HepG2 (cell line): ENCODE results near the gene VAMP5. TPM values are rescaled to one million over a fixed set of nuclear protein-coding genes. Genes with fewer than 3 reads are reported as not detected.

Source experiments
- ARID2 ChIP-seq: sonication (generic); formaldehyde crosslinking; IDR thresholded peaks from 2 replicates; pipeline ENCODE4 v1.8.1; 2022; ENCODE audit warnings: mild to moderate bottlenecking, missing genetic modification reagents, borderline replicate concordance
- CREM ChIP-seq, 2 experiments: sonication (generic) in 1 of 2; formaldehyde crosslinking in 1 of 2; IDR thresholded peaks; 2 replicates each; pipeline versions ENCODE4 v1.4.0 to v1.6.1; 2016 to 2020; ENCODE audit warnings: antibody characterized with exemption in 1 of 2, mild to moderate bottlenecking in 1 of 2, missing genetic modification reagents in 1 of 2
- GLI4 ChIP-seq: sonication (generic); formaldehyde crosslinking; IDR thresholded peaks from 2 replicates; pipeline ENCODE4 v1.5.1; 2020; ENCODE audit warnings: missing genetic modification reagents, mild to moderate bottlenecking, moderate library complexity, borderline replicate concordance
- HOXD1 ChIP-seq: sonication (generic); formaldehyde crosslinking; IDR thresholded peaks from 2 replicates; pipeline ENCODE4 v1.5.0; 2020; ENCODE audit warnings: missing genetic modification reagents
- KDM1A ChIP-seq: IDR thresholded peaks from 2 replicates; pipeline ENCODE4 v1.6.1; 2016; ENCODE audit warnings: missing compliant biosample characterization
- MIER3 ChIP-seq: IDR thresholded peaks from 2 replicates; pipeline ENCODE4 v1.6.1; 2016; ENCODE audit warnings: missing compliant biosample characterization, borderline replicate concordance
- NONO ChIP-seq, 2 experiments: fragments of 450-650 bp in 1 of 2; sonication (generic) in 1 of 2; formaldehyde crosslinking in 1 of 2; IDR thresholded peaks in 1 of 2; conservative IDR thresholded peaks in 1 of 2; 2 replicates each; pipeline versions ENCODE4 v1.6.1 to v1.8.0; 2017 to 2022; ENCODE audit warnings: mild to moderate bottlenecking in 1 of 2, missing genetic modification reagents in 1 of 2, moderate library complexity in 1 of 2
- PAWR ChIP-seq: sonication (generic); formaldehyde crosslinking; IDR thresholded peaks from 2 replicates; pipeline ENCODE4 v1.4.0; 2020; ENCODE audit warnings: missing genetic modification reagents, mild to moderate bottlenecking, borderline replicate concordance
- U2AF2 ChIP-seq: fragments of 200-400 bp; formaldehyde crosslinking; IDR thresholded peaks from 2 replicates; pipeline ENCODE4 v1.6.1; 2017; ENCODE audit warnings: low read depth, mild to moderate bottlenecking, low read length
- XRCC5 ChIP-seq: fragments of 200-400 bp; formaldehyde crosslinking; optimal IDR thresholded peaks from 2 replicates; pipeline ENCODE3; 2017; ENCODE audit warnings: mild to moderate bottlenecking, low read length
- ZC3H13 ChIP-seq: sonication (generic); formaldehyde crosslinking; IDR thresholded peaks from 2 replicates; pipeline ENCODE4 v1.8.1; 2023; ENCODE audit warnings: mild to moderate bottlenecking, missing genetic modification reagents, moderate library complexity
- ZIK1 ChIP-seq: sonication (generic); formaldehyde crosslinking; IDR thresholded peaks from 2 replicates; pipeline ENCODE4 v1.5.0; 2020; ENCODE audit warnings: mild to moderate bottlenecking, low read depth, missing genetic modification reagents, borderline replicate concordance
- ZNF24 ChIP-seq: fragments of 450-650 bp; IDR thresholded peaks from 2 replicates; pipeline ENCODE4 v1.6.1; 2017; ENCODE audit warnings: antibody characterized with exemption, mild to moderate bottlenecking
- ZNF354B ChIP-seq: sonication (generic); formaldehyde crosslinking; IDR thresholded peaks from 2 replicates; pipeline ENCODE4 v1.8.0; 2022; ENCODE audit warnings: mild to moderate bottlenecking, missing genetic modification reagents
- polyA plus RNA-seq, 8 experiments: library from polyadenylated mRNA; depleted of rRNA in 3 of 8; stranded (reverse) in 7 of 8; unstranded in 1 of 8; fragments of >200 nt; fragmentation: Illumina TruSeq in 4 of 8; extraction: Trizol in 4 of 8; gene quantifications; 2 replicates each; pipeline versions ENCODE4 v1.2.1 to v1.2.3, GENCODE V29; 2011 to 2016; ENCODE audit warnings: low read depth in 4 of 8, missing spikeins in 1 of 8, mixed read lengths in 1 of 8; ENCODE audit not compliant: insufficient read depth in 1 of 8
- total RNA-seq, 5 experiments: library from RNA; depleted of rRNA; stranded (reverse); fragments of >200 nt; fragmentation: Illumina TruSeq; extraction: Trizol; gene quantifications; 2 replicates each; pipeline ENCODE4 v1.2.3, GENCODE V29; 2016; ENCODE audit warnings: low read depth in 1 of 5
- TF ChIP-seq, protein P1 (sequence below): sonication (generic); formaldehyde crosslinking; conservative IDR thresholded peaks from 2 replicates; pipeline ENCODE4 v1.4.0; 2020; ENCODE audit warnings: missing genetic modification reagents
- TF ChIP-seq, protein P2 (sequence below): sonication (generic); formaldehyde crosslinking; IDR thresholded peaks from 2 replicates; pipeline ENCODE4 v1.9.0; 2021; ENCODE audit warnings: missing genetic modification reagents, borderline replicate concordance
- TF ChIP-seq, protein P3 (sequence below): sonication (generic); formaldehyde crosslinking; IDR thresholded peaks from 2 replicates; pipeline ENCODE4 v1.5.0; 2020; ENCODE audit warnings: missing genetic modification reagents
- TF ChIP-seq, protein P4 (sequence below): sonication (generic); formaldehyde crosslinking; IDR thresholded peaks from 2 replicates; pipeline ENCODE4 v1.4.0; 2020; ENCODE audit warnings: mild to moderate bottlenecking, missing genetic modification reagents, borderline replicate concordance

Gene VAMP5
- total and polyA plus RNA-seq, 2 of the 13 experiments (the other 11 are each of a cell fraction or from before 2014, with no cell fraction given): 7.2 to 56.7 TPM

DNA sequence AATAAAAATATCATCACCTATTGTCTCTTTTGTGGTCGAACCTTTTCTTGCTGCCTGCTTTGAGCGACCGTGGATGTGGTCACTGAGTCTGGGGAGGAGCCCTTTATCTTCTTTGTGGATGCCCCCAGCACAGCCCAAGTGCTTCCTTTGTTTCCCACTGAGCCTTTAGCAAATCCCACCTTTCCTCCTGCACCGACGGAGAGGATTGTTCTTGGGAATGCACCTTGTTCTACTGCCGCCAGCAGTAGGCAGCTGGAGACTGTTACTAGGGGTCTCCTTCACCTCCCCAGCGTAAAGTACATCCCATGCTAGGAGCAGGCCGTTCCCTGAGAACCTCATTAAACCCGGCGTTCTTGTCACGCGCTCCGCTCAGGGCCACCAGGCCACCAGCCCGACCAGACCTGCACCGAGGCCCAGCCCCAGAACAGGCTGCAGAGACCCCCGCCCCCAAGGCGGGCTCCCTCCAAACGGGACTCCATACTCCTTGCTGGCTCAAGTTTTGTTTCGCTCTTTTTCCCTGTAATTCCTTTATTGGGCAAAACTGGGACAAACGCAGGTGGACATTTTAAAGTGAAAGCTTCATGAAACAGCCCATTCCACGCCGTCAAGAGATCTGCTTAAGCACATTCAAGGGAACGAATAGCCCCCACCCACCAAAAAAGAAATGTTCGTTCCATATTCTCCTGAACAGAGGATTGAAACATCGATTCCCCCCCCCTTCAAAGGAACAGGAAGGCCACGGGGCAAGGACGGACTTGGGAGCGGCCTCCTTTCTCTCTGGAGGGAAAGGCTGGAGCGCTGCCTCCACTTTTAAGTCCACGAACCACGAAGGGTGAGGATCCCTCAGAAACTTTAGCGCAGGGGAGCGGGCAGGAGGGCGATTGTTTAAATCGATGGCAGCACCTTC is 46.4 kb upstream of the VAMP5 start (continued):
- no peak for TF ChIP-seq NONO (IDR thresholded peaks at IDR 0.05)
- no peak for TF ChIP-seq NONO (CRISPR knock-in tag; conservative IDR thresholded peaks at IDR 0.05)
- peak; percentile 56; the same call in 1 of the 2 replicates for TF ChIP-seq MIER3 (CRISPR knock-in tag)
- TF ChIP-seq ZNF24: no peak
- TF ChIP-seq ARID2: no peak
- peak; percentile 43 for TF ChIP-seq HOXD1 (CRISPR knock-in tag)
- TF ChIP-seq, protein P1, sequence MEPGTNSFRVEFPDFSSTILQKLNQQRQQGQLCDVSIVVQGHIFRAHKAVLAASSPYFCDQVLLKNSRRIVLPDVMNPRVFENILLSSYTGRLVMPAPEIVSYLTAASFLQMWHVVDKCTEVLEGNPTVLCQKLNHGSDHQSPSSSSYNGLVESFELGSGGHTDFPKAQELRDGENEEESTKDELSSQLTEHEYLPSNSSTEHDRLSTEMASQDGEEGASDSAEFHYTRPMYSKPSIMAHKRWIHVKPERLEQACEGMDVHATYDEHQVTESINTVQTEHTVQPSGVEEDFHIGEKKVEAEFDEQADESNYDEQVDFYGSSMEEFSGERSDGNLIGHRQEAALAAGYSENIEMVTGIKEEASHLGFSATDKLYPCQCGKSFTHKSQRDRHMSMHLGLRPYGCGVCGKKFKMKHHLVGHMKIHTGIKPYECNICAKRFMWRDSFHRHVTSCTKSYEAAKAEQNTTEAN (CRISPR knock-in tag): no peak
- peak; percentile 76 for TF ChIP-seq XRCC5
- no peak for TF ChIP-seq KDM1A (CRISPR knock-in tag)
- TF ChIP-seq, protein P2, sequence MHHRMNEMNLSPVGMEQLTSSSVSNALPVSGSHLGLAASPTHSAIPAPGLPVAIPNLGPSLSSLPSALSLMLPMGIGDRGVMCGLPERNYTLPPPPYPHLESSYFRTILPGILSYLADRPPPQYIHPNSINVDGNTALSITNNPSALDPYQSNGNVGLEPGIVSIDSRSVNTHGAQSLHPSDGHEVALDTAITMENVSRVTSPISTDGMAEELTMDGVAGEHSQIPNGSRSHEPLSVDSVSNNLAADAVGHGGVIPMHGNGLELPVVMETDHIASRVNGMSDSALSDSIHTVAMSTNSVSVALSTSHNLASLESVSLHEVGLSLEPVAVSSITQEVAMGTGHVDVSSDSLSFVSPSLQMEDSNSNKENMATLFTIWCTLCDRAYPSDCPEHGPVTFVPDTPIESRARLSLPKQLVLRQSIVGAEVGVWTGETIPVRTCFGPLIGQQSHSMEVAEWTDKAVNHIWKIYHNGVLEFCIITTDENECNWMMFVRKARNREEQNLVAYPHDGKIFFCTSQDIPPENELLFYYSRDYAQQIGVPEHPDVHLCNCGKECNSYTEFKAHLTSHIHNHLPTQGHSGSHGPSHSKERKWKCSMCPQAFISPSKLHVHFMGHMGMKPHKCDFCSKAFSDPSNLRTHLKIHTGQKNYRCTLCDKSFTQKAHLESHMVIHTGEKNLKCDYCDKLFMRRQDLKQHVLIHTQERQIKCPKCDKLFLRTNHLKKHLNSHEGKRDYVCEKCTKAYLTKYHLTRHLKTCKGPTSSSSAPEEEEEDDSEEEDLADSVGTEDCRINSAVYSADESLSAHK (CRISPR knock-in tag): no peak
- TF ChIP-seq, protein P3, sequence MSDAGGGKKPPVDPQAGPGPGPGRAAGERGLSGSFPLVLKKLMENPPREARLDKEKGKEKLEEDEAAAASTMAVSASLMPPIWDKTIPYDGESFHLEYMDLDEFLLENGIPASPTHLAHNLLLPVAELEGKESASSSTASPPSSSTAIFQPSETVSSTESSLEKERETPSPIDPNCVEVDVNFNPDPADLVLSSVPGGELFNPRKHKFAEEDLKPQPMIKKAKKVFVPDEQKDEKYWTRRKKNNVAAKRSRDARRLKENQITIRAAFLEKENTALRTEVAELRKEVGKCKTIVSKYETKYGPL: no peak
- 0 out of 2 replicates have a peak, but pooled peaks have one; percentile 9 for TF ChIP-seq CREM (IDR thresholded peaks at IDR 0.05)
- no peak for TF ChIP-seq CREM (CRISPR knock-in tag; IDR thresholded peaks at IDR 0.05)
- TF ChIP-seq ZNF354B (CRISPR knock-in tag): no peak
- no peak; the same call in 1 of the 2 replicates for TF ChIP-seq ZC3H13 (CRISPR knock-in tag)
- TF ChIP-seq, protein P4, sequence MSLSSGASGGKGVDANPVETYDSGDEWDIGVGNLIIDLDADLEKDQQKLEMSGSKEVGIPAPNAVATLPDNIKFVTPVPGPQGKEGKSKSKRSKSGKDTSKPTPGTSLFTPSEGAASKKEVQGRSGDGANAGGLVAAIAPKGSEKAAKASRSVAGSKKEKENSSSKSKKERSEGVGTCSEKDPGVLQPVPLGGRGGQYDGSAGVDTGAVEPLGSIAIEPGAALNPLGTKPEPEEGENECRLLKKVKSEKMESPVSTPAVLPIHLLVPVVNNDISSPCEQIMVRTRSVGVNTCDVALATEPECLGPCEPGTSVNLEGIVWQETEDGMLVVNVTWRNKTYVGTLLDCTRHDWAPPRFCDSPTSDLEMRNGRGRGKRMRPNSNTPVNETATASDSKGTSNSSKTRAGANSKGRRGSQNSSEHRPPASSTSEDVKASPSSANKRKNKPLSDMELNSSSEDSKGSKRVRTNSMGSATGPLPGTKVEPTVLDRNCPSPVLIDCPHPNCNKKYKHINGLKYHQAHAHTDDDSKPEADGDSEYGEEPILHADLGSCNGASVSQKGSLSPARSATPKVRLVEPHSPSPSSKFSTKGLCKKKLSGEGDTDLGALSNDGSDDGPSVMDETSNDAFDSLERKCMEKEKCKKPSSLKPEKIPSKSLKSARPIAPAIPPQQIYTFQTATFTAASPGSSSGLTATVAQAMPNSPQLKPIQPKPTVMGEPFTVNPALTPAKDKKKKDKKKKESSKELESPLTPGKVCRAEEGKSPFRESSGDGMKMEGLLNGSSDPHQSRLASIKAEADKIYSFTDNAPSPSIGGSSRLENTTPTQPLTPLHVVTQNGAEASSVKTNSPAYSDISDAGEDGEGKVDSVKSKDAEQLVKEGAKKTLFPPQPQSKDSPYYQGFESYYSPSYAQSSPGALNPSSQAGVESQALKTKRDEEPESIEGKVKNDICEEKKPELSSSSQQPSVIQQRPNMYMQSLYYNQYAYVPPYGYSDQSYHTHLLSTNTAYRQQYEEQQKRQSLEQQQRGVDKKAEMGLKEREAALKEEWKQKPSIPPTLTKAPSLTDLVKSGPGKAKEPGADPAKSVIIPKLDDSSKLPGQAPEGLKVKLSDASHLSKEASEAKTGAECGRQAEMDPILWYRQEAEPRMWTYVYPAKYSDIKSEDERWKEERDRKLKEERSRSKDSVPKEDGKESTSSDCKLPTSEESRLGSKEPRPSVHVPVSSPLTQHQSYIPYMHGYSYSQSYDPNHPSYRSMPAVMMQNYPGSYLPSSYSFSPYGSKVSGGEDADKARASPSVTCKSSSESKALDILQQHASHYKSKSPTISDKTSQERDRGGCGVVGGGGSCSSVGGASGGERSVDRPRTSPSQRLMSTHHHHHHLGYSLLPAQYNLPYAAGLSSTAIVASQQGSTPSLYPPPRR: no peak
- TF ChIP-seq PAWR (CRISPR knock-in tag): no peak; the same call in 1 of the 2 replicates
- 0 out of 2 replicates have a peak, but pooled peaks have one; percentile 47 for TF ChIP-seq U2AF2
- TF ChIP-seq ZIK1 (CRISPR knock-in tag): peak; percentile 56
- peak; percentile 50; the same call in 1 of the 2 replicates for TF ChIP-seq GLI4
